Pons (tissue), 1 donor: ENCODE measurements around the gene ASAP2.
A peak's percentile ranks its signal among the peaks of the same experiment; 100 is the strongest.

Experiments used
- DNase-seq: peaks from one replicate; pipeline ENCODE4 v3.0.0-alpha.2; 2016; ENCODE audit warnings: low spot score

ASAP2 gene

DNA sequence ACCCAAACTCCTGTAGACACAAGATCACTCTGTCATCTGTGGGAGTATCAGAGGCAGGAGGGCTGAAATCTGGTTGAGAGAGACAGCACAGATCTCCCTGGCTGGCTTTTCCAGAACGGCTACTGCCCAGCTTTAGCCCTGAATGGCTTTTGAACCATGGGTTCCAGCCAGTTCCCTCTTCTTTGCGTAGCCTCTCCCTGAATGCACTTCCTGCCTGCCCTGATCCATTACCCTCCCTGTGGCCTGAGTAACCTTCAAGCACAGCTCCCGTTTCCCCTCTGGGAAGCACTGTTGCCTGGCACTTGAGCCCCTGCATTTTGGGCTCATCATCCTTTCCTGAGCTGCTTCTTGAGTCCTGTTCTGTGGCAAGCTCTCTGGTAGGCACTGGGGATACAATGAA, 68.8 kb downstream of the ASAP2 start:
- no peak for DNase-seq

- DNase-seq: no peak
Observed at GRCh38 chr2:9276074-9276473, 69.5 kb downstream of the ASAP2 start.

- DNase-seq: no peak
Observed at GRCh38 chr2:9276901-9277451, 70.4 kb downstream of the ASAP2 start.

GRCh38 chr2:9278439-9278838, 71.8 kb downstream of the ASAP2 start:
- no peak for DNase-seq

GRCh38 chr2:9279426-9279825, 72.8 kb downstream of the ASAP2 start:
- DNase-seq: no peak

DNA sequence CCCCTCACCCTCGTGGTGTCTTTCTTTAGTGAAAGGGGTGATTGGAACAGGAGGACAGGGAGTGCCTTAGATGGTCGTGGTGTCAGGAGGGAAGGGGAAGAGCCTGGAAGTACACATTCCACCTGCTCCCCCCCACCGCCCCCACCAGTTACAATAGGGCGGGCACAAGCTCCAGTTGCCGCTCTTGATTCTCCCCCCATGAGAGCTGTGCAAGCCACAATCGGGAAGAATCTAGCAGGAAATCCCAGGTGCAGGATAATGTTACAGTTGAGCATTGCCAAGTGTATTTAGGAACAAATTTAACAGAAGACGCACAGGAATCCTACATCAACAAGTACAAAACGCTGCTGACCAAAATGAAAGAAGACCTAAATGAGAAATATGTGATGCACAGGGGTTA, 73.6 kb downstream of the ASAP2 start:
- DNase-seq: no peak

GRCh38 chr2:9281145-9281544, 74.5 kb downstream of the ASAP2 start:
- no peak for DNase-seq

GRCh38 chr2:9282128-9283112, 75.8 kb downstream of the ASAP2 start:
- no peak for DNase-seq

- no peak for DNase-seq
Observed at GRCh38 chr2:9284521-9285297, 78.1 kb downstream of the ASAP2 start.

DNA sequence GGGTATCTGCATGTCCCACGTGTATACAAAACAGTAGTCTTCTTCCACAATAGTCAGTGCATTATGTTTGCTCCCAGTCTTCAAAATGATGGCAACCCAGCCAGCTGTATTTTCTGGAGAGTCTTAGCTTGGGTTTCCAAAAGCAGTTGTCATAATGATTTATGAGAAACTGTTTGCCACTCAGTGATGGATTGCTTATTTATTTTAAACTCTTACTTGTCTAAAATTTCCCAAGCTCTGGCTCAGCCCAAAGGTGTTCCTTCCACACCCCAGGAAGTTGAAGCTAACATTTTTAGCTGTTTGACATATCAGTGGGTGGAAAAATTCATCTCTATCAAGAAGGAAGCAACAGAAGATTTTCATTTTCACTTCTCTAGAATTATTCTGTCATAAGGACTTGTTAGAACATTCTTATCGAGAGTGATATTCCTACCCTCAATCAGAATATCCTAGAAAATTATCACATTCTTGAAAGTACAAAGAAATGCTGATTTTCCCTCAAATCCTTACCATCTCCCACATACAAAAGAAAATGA, 78.8 kb downstream of the ASAP2 start:
- no peak for DNase-seq

DNA sequence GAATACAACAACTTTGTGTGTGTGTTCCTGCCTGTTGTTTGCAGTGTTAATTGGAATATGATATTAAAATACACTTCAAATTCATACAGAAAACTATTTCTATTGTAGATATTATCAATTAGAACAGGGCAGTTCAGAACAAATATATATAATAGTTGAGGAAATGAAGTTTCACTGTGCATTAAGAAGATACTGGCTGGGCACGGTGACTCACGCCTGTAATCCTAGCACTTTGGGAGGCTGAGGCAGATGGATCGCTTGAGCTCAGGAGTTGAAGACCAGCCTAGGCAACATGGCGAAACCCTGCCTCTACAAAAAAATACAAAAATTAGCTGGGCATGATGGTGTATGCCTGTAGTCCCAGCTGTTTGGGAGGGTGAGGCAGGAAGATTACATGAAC, 79.3 kb downstream of the ASAP2 start:
- no peak for DNase-seq

DNA sequence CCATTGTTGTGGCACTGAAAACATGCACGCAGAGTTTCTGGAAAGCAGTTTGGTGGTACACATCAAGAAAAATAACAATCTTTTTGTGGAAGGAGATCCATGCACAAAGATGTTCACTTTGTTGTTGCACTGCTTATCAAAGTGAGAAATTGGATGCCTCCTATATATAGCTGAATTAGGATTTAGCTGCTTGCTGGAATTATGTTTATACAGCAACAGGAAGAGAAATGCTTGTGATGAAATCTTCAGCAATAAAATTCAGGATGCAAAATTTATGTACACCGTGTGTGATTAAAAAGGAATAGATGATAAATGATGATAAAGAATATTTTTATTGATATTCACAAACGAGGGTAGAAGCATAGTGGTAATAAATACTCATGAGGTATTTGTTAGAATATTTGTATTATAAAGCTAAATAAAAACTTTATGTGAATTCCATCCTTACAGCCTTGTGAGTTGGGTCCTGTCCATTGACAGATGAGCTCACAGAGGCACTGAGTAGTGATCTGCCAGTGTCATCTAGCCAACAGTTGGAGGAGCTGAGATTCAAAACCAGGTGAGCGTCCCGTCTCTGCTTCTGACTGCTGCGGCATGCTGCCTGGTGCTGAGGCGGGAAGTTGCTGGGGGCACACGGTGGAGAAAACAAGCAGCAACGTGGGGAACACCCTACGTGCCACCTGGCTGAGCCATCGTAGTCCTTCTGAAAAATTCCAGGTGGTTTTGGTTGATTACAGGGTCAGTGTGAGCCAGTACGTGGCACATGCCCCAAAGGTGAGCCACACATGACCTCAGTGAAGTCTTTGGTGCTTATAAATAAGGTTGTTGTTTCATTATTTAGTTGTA, 80.2 kb downstream of the ASAP2 start:
- DNase-seq: no peak

GRCh38 chr2:9287400-9288045, 80.9 kb downstream of the ASAP2 start:
- DNase-seq: no peak

GRCh38 chr2:9288233-9288632, 81.6 kb downstream of the ASAP2 start:
- no peak for DNase-seq

DNA sequence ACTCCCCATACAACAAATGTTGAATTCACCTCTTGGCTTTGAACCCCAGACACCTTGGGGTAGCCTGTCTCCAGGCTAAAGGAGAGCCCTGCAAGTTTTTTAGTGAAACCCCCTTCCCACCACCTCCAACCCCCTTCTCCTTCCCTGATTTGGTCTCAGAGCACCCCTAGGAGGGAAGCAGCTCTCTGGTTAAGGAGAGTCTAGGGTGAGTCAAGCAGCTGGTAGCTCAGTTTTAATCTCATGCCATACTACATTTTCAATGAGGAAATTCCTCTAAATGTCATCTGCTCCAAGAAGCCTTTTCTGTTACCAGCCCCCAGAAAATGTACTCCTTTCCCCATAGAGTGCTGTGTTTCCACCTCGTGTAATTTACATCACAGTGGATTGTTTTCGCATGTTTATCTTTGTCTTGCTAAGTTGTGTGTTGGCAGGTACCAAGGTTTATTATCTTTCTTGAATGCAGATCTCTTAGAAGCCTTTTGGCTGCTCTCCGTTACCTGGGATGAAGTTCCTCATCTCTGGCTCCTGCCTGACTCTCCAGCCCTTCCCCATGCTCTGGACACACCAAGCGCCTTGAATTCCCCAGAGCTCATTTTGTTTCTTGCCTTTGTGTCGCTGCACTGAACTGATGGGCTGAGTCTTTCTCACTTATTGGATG, 82.2 kb downstream of the ASAP2 start:
- DNase-seq: no peak

DNA sequence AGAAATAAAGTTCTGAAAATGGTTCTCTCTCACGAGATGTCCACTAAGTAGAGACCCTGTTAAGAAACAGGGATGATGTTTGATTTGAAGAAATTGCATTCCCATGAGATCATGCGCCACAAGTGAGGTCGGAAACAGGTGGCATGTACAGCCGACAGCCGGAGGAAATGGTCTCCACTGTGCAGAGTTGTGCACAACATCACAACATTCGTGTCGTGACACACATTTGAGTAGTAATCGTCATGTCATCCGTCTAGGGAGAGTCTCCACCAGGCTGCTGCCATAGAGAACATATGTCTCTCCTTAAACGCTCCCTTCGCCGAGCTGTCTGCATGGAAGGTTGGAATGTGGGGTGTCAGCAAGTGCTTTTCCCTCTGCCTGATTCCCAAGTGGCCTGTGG, 84.7 kb downstream of the ASAP2 start:
- DNase-seq: no peak

DNA sequence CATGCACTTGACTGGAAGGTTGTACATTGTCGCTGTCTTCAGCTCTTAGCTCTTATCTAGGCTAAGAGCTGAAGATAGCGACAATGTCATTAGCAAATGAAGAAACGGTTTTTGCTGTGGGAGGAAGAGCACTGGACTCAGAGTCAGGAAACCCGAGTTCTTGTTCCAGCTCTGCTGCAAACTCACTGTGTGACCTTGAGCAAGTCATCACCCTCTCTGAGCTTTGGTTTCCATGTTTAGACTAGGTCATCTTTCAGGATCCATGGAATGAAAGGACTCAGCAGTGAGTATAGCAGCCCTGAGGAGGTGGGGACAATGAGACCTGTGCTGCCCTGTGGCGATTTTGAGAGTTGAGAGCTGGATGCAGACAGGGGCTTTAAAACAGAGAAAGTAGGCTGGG, 85.3 kb downstream of the ASAP2 start:
- DNase-seq: no peak

- DNase-seq: no peak
Observed at GRCh38 chr2:9292426-9292825, 85.8 kb downstream of the ASAP2 start.

- DNase-seq: no peak
Observed at GRCh38 chr2:9294764-9295163, 88.2 kb downstream of the ASAP2 start.

DNA sequence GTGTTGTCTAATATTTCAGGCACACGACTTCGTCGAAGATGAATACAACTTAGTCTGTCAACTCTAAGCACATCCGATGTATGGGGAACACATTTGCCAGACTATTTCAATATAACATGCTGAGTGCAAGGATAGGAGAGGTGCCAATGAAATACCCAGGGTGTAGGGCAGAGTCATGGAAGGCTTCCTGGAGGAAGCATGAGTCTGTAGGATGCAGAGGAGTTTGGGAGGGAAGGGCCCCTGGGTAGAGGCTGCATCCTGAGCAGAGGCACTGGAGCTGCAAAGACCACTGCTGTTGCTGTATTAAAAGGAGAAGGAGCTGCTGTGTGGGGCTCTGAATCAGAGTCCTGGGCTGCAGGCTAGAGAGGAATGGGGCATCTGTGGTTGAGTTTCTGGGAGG, 89.9 kb downstream of the ASAP2 start:
- no peak for DNase-seq

GRCh38 chr2:9297156-9297555, 90.5 kb downstream of the ASAP2 start:
- peak; percentile 19 for DNase-seq
